HuH-7.5 (cell line): Measurements from ENCODE around the gene DNAJC1.
A peak's percentile ranks its signal among the peaks of the same experiment; 100 is the strongest.

ENCODE experiments used
- DNase-seq: peaks from one replicate; pipeline ENCODE4 v3.0.0; 2011; ENCODE audit warnings: low spot score

DNAJC1 gene

DNA sequence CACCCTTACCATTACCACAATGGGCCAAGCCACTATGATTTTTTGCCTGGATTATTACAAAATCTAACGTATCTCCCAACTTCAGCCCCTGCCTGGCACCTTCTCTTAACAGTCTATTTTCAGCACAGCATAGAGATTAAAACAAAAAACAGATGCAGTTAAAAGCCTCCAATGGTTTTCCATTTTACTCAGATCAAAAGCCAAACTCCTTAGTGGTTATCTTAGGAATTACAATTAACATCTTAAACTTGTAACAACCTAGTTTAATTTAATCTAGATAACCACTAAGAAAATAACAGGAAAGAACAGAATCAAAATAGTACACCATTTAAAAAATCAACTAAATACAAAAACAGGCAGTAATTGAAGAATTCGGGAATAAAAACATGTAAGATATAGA is 43.5 kb downstream of the DNAJC1 start:
- no peak for DNase-seq

DNA sequence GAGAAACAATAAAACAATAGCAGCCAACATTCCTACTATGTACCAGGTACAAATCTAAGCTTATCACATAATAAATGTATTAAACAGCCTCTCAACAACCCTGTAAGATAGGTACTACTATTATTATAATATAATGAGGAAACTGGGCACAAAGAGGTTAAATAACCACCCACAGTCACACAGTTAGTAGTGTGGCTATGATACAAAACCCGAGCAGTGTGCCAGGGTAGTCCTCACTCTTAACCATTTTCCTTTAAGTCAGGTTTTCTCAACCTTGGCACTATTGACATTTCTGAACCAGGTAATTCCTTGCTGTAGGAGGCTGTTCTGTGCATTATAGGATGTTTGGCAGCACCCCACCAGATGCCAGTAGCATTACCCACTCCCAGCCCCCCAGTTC is 48.8 kb downstream of the DNAJC1 start:
- no peak for DNase-seq

DNA sequence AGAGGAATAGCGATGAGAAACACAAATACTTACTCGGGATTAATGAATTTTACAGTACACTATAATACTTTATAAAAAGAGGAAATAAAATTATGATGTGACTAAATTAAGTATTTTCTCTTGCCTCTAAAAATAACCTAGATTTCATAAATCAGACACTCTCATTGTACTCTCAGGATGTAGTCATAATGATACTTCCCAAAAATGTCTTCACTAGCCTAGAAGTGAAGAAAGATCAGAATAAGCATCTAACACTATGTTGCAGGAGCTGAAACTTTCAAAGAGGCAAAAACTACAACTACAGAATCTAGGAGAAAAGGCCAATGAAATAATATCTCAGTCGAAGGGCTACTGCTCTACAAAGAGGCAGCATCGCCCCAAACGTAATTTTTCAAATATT is 49.4 kb downstream of the DNAJC1 start:
- no peak for DNase-seq

DNA sequence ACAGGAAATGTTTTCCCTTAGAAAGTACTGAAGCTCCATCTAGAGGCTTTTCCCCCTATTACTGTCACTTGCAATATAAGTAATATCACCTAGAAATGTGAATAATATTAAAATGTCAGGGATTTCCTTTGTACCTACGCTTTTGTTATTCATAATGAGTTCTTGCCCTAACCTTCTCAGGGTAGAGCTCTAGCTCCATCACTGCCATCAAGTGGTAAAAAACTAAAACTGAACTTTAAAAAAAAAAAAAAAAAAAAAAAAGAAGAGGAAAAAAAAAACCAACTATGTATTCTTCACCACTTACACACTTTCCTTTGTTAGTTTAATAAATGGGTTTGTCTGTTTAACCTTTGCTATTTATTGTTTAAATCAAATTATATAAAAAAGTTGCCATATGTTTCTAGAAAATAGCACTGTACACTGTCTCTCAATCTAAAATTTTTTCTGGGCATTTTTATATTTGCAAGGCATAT is 49.9 kb downstream of the DNAJC1 start:
- DNase-seq, result peak; percentile 19

GRCh38 chr10:21950566-21950965 is 53.0 kb downstream of the DNAJC1 start:
- DNase-seq, result no peak

DNA sequence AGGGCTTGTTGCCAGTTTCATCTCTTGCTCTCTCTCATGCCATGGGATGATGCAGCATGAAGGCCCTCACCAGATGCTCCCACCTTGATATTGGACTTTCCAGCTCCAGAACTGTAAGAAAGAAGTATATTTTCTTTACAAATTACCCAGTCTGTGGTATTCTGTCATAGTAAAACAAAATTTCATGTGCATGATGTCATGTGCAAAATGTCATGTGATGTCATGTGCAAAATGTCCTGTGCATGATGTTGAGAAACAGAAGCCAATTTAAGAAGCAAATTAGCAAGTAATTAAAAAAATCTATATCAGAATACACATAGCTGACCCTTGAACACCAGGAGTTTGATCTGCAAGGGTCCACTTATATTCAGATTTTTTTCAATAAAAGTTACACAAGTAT is 56.6 kb downstream of the DNAJC1 start:
- DNase-seq, result no peak

- DNase-seq, result no peak
Observed at GRCh38 chr10:21944727-21945386, 58.7 kb downstream of the DNAJC1 start.

GRCh38 chr10:21943633-21944265 is 59.8 kb downstream of the DNAJC1 start:
- DNase-seq, result no peak

DNA sequence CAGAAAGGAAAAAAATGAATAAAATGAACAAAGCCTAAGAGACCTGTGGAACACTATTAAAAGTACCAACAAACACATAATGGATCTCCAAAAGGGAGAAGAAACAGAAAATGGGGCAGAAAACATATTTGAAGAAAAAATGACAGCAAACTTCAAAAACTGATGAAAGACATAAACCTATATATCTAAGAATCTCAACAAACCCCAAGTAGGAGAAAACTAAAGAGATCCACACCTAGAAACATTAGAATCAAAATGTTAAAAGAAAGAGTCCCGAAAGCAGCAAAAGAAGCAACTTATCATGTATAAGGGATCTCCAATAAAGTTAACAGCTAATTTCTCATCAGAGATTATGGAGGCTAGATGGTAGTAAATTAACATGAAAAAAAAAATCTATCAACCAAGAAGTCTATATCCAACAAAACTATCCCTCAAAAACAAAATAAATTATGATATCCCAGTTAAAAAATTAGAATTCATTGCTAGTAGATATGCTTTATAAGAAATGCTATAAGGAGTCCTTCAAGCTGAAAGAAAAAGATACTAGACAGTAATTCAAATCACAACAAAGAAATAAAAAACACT is 68.0 kb downstream of the DNAJC1 start:
- no peak for DNase-seq

DNA sequence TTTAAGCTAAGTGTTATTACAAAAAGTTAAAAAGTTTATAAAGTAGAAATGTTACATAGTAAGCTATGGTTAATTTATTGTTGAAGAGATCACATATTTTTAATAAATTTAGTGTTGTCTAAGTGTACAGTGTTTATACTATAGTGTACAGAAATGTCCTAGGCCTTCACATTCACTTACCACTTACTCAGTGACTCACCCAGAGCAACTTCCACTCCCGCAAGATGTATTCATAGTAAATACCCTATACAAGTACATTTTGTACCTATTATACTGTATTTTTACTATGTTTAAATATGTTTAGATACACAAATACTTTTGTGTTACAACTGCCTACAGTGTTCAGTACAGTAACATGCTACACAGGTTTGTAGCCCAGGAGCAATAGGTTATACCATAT is 69.2 kb downstream of the DNAJC1 start:
- DNase-seq, result no peak

- no peak for DNase-seq
Observed at GRCh38 chr10:21929070-21929469, 74.5 kb downstream of the DNAJC1 start.

GRCh38 chr10:21927631-21928353 is 75.7 kb downstream of the DNAJC1 start:
- no peak for DNase-seq

GRCh38 chr10:21926949-21927348 is 76.6 kb downstream of the DNAJC1 start:
- DNase-seq, result no peak

- no peak for DNase-seq
Observed at GRCh38 chr10:21926358-21926925, 77.1 kb downstream of the DNAJC1 start.

DNA sequence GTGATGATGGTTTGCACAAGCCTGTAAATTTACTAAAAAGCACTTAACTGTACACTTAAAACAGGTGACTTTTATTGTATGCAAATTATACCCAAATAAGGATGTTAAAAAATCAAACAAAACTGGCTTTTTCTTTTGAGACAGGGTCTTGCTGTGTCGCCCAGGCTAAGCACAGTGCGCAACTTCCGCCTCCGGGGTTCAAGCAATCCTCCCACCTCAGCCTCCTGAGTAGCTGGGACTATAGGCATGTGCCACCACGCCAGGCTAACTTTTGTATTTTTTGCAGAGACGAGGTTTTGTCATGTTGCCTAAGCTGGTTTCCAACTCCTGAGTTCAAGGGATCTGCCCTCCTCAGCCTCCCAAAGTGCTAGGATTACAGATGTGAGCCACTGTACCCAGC is 77.7 kb downstream of the DNAJC1 start:
- DNase-seq, result no peak

DNA sequence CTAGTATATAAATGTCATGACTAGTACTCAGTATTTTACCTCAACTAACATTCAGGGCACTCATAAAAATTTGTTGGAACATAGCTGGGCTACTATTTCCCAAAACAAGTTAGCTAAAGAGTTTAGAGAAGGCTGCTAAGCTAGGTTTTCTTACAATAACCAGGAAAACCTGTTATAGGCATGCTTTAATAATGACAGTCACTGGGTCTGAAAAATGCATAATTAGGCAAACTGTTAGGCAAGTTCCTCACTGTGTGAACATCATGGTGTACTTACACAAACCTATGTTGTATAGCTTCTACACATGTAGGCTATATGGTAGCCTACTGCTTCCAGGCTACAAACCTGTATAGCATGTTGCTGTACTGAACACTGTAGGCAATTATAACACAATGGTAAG is 79.0 kb downstream of the DNAJC1 start:
- no peak for DNase-seq

- no peak for DNase-seq
Observed at GRCh38 chr10:21920633-21921032, 82.9 kb downstream of the DNAJC1 start.

DNA sequence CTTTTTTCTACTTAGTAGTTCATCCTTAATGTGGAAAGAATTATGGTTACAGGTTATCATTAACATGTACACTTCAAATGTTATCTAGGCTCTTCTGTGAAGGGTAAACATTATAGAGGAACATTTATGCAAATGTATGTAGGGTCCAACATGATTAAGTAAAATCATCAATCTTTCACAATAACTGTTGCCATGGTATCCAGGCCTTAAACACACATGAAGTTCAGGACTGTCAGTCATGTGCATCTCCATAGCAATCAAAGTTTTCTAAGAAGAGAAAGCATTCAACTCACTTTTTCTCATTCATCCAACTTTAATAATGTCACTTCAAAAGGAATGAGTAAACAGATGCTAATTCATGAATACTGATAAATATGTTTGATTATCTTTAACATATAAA is 83.6 kb downstream of the DNAJC1 start:
- no peak for DNase-seq

DNA sequence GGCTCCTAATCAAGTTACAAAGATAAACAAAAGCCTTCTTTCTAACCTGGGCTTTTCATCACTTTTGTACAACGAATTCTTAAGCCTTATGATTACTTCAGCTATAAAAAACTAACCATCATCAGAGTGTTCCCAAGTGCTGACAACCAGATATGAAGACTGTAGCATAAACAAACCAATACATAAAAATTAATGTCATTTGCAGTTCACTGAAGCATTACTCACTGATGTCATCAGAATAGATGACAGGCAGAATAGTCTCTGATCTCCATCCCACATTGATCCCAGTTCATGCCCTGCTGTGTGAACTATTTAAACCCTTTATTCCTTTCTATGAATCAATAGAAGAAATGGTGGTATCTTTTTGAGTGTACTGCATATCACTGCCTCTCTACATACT is 84.4 kb downstream of the DNAJC1 start:
- DNase-seq, result no peak

GRCh38 chr10:21912625-21913024 is 90.9 kb downstream of the DNAJC1 start:
- DNase-seq, result no peak

- no peak for DNase-seq
Observed at GRCh38 chr10:21910798-21911197, 92.7 kb downstream of the DNAJC1 start.

- DNase-seq, result no peak
Observed at GRCh38 chr10:21907436-21907835, 96.1 kb downstream of the DNAJC1 start.

DNA sequence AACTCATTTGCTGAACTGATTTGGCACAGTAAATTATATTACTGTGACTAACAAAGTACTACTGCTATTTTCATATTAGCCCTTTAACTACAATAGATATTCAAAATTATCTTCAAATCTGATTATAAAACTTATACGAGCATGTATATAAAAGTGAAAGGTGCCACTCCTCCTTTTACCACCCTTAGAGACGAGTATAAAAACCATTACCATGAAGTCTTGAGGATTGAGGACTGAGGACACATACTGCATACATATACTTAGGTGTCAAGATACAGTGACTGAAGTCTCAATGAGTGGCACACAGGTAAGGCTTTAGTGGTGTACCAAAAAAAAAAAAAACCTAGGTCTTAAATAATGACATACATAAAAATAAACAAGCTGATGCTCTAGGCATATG is 98.6 kb downstream of the DNAJC1 start:
- no peak for DNase-seq
